ENCODE results near the gene THSD4.

DNA sequence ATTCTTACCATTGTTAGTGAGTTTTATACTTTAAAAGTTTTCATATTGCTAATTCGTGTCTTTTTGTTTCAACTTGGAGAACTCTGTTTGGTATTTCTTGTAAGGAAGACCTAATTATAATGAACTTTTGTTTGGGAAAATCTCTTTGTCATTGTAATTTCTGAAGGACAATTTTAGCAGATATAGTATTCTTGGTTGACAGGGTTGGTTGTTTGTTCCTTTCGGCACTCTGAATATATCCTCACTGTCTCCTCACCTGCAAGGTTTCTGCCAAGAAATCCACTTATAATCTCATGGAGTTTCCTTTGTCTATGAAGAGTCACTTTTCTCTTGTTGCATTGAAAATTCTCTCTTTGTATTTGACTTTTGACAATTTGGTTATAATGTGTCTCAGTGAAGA lies 469.9 kb downstream of the THSD4 start:
- TF ChIP-seq, protein P1, sequence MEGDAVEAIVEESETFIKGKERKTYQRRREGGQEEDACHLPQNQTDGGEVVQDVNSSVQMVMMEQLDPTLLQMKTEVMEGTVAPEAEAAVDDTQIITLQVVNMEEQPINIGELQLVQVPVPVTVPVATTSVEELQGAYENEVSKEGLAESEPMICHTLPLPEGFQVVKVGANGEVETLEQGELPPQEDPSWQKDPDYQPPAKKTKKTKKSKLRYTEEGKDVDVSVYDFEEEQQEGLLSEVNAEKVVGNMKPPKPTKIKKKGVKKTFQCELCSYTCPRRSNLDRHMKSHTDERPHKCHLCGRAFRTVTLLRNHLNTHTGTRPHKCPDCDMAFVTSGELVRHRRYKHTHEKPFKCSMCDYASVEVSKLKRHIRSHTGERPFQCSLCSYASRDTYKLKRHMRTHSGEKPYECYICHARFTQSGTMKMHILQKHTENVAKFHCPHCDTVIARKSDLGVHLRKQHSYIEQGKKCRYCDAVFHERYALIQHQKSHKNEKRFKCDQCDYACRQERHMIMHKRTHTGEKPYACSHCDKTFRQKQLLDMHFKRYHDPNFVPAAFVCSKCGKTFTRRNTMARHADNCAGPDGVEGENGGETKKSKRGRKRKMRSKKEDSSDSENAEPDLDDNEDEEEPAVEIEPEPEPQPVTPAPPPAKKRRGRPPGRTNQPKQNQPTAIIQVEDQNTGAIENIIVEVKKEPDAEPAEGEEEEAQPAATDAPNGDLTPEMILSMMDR (conservative IDR thresholded peaks at IDR 0.05; ENCODE audit: low read length), result no peak
- TF ChIP-seq EZH2phosphoT487 (IDR thresholded peaks at IDR 0.05; ENCODE audit: borderline replicate concordance, low read depth, low read length), result no peak
